WI38 (cell line): Measurements from ENCODE around the gene S100A3.

ENCODE experiments used
- H3K4me3 ChIP-seq: 2 replicates; pipeline ENCODE4 v1.5.1; 2011; ENCODE audit warnings: low read depth, mild to moderate bottlenecking, control low read depth, low read length
- TF ChIP-seq, protein P1 (sequence below): IDR thresholded peaks from 2 replicates; pipeline ENCODE4 v1.5.1; 2012; ENCODE audit warnings: low read depth, mild to moderate bottlenecking, control low read depth, low read length

The S100A3 gene

GRCh38 chr1:153560241-153560640, 11.2 kb upstream of the S100A3 start:
- no peak overlapping the region for H3K4me3 ChIP-seq
- TF ChIP-seq, protein P1, sequence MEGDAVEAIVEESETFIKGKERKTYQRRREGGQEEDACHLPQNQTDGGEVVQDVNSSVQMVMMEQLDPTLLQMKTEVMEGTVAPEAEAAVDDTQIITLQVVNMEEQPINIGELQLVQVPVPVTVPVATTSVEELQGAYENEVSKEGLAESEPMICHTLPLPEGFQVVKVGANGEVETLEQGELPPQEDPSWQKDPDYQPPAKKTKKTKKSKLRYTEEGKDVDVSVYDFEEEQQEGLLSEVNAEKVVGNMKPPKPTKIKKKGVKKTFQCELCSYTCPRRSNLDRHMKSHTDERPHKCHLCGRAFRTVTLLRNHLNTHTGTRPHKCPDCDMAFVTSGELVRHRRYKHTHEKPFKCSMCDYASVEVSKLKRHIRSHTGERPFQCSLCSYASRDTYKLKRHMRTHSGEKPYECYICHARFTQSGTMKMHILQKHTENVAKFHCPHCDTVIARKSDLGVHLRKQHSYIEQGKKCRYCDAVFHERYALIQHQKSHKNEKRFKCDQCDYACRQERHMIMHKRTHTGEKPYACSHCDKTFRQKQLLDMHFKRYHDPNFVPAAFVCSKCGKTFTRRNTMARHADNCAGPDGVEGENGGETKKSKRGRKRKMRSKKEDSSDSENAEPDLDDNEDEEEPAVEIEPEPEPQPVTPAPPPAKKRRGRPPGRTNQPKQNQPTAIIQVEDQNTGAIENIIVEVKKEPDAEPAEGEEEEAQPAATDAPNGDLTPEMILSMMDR: no peak

DNA sequence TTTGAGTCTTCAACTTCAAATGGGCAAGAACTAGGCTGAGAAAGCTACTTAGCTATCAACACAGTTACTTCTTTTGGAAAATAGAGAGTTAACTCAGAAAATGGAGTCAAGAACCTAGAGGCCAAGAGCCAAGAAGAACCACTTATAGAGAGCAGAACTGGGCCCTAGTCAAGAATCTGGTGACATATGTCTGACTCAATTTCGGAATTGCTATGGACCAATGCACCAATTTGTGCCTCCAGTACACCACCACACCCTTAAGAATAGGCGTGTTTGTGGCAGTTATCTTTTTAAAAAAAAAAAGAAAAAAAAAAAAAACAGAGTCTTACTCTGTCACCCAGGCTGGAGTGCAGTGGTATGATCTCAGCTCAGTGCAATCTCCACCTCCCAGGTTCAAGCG, 8.8 kb upstream of the S100A3 start:
- TF ChIP-seq, protein P1: no peak
- H3K4me3 ChIP-seq: no peak overlapping the region

- TF ChIP-seq, protein P1: no peak
- no peak overlapping the region for H3K4me3 ChIP-seq
Measured at GRCh38 chr1:153556348-153556747, 7.3 kb upstream of the S100A3 start.

GRCh38 chr1:153553830-153554541, 4.9 kb upstream of the S100A3 start:
- H3K4me3 ChIP-seq: no peak overlapping the region
- TF ChIP-seq, protein P1: no peak

DNA sequence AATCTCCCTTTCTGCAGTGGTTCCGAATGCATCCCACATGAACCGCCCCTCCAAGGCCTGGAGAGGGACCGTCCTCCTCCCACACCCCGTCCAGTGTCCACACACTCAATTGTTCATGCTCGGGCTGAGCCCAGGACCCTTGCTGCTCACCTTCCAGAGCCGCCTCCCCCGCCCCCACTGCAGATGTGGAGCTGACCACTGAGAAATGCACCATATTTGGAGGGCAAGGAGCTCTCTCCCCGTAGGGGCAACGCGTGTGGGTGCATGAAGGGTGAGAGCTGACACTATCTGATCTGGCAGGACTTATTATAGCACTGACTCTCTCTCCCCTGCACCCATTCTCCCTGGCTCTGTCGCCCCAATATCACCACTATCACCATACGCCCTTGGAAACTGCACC, 4.0 kb upstream of the S100A3 start:
- TF ChIP-seq, protein P1: no peak
- no peak overlapping the region for H3K4me3 ChIP-seq

- H3K4me3 ChIP-seq: no peak overlapping the region
- TF ChIP-seq, protein P1: no peak
Measured at GRCh38 chr1:153552335-153552734, 3.3 kb upstream of the S100A3 start.

DNA sequence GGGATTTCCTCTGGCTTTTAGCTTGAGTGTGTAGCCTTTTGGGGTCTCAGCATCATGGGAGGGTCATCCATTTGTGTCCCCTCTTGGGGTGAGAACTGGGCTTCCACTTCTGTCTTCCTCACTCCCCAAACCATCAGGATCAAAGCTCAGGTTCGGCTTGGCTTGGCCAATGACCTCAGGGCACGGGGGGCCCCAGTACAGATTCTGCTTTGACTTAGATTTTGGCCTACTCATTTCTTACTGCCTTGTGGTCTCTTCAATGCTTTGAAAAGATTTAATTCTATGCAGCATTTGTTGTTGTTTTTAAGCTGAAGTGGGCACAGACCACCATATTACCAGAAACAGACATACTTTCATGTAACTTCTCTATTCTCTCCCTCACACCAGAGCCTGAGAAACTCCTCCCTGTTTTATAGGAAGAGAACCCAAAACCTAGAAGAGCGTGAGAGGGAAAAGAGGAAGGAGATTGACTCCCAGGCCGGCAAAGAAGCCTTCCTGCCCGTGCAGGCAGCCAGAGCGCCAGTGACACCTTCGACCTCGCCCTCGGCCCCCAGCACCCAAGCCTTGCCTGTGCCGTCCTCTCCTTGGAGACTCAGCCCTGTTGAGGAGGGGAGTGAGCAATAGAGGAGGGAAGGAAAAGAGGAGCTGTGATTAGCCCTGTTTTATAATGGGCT, 1.9 kb upstream of the S100A3 start:
- TF ChIP-seq, protein P1: no peak
- no peak overlapping the region for H3K4me3 ChIP-seq
